ENCODE measurements around the gene FOXE3. TPM values are rescaled to one million over a fixed set of nuclear protein-coding genes. Genes with fewer than 3 reads are reported as not detected.

The FOXE3 gene
- total RNA-seq, 1 experiment from 2014 or later, result not detected

GRCh38 chr1:47388030-47388890 lies 27.8 kb upstream of the FOXE3 start (continued):
- TF ChIP-seq ZSCAN18 (CRISPR knock-in tag; IDR thresholded peaks at IDR 0.05), result no peak
- TF ChIP-seq HMGA2 (CRISPR knock-in tag; IDR thresholded peaks at IDR 0.05), result no peak
- no peak for TF ChIP-seq MAX (CRISPR knock-in tag; IDR thresholded peaks at IDR 0.05)
- TF ChIP-seq CDX4 (CRISPR knock-in tag; IDR thresholded peaks at IDR 0.05; ENCODE audit: borderline replicate concordance), result no peak
- TF ChIP-seq NR3C1 (CRISPR knock-in tag; conservative IDR thresholded peaks at IDR 0.05; ENCODE audit: low read depth), result no peak
- TF ChIP-seq TEAD1 (CRISPR knock-in tag; IDR thresholded peaks at IDR 0.05), result no peak
- no peak for TF ChIP-seq ARID4B (CRISPR knock-in tag; IDR thresholded peaks at IDR 0.05; ENCODE audit: borderline replicate concordance)
- no peak for TF ChIP-seq ZBTB21 (CRISPR knock-in tag; IDR thresholded peaks at IDR 0.05; ENCODE audit: borderline replicate concordance)
- no peak for TF ChIP-seq SMAD4 (CRISPR knock-in tag; IDR thresholded peaks at IDR 0.05)

- Mint-ChIP-seq H3K4me3 (no peak overlapping the region), H3K36me3 (no peaks in the 10 kb centered on the region), H3K9me3 (no peaks in the 10 kb centered on the region), H3K27me3 (ENCODE audit: low read depth) (peaks cover 25% of the 10 kb centered on the region), H3K4me1 (no peaks in the 10 kb centered on the region), H3K27ac (no peak overlapping the region)
- TF ChIP-seq CTCF (IDR thresholded peaks at IDR 0.05), result peak; percentile 77
- TF ChIP-seq ZBTB21 (CRISPR knock-in tag; IDR thresholded peaks at IDR 0.05; ENCODE audit: borderline replicate concordance), result no peak
- TF ChIP-seq HMGA2 (CRISPR knock-in tag; IDR thresholded peaks at IDR 0.05), result no peak
- no peak for TF ChIP-seq MAX (CRISPR knock-in tag; IDR thresholded peaks at IDR 0.05)
- POLR2A ChIA-PET, result no interaction called here
- DNase-seq (ENCODE audit: low spot score), result peak; percentile 79
- CTCF ChIA-PET, result interaction anchor here (0.5 to 5.5 kb wide), 26 partner anchors 9 to 1681 kb away, joined by 3 to 79 read pairs (median 7); partner anchors contain the start of genes CMPK1, FOXD2 and STIL
- peak; percentile 96 for ATAC-seq
These were observed 27.2 kb upstream of the FOXE3 start for GRCh38 chr1:47388891-47389238.

- POLR2A ChIA-PET, result interaction anchor here (0.5 kb wide), 1 partner anchor 26 kb away, joined by 3 read pairs; no protein-coding TSS in a partner anchor
- no peak overlapping the region for H3K4me3 Mint-ChIP-seq
- H3K27me3 Mint-ChIP-seq (ENCODE audit: low read depth), result peaks cover 33% of the 10 kb centered on the region
- H3K36me3 Mint-ChIP-seq, result no peaks in the 10 kb centered on the region
- no peaks in the 10 kb centered on the region for H3K9me3 Mint-ChIP-seq
- no peak for ATAC-seq
- CTCF ChIA-PET, result interaction anchor here (1.3 to 5.5 kb wide), 12 partner anchors 9 to 336 kb away, joined by 3 to 79 read pairs (median 16); partner anchors contain the start of gene FOXD2
- no peaks in the 10 kb centered on the region for H3K4me1 Mint-ChIP-seq
- no peak overlapping the region for H3K27ac Mint-ChIP-seq
- no peak for DNase-seq (ENCODE audit: low spot score)
- TF ChIP-seq ZMAT4 (CRISPR knock-in tag; IDR thresholded peaks at IDR 0.05) (no peak), ELF4 (CRISPR knock-in tag; IDR thresholded peaks at IDR 0.05; ENCODE audit: low read depth) (no peak), TEAD4 (CRISPR knock-in tag; IDR thresholded peaks at IDR 0.05) (no peak), E2F5 (CRISPR knock-in tag; IDR thresholded peaks at IDR 0.05) (no peak), PRDM15 (CRISPR knock-in tag; IDR thresholded peaks at IDR 0.05) (no peak), SP1 (CRISPR knock-in tag; conservative IDR thresholded peaks at IDR 0.05) (no peak)
These were observed 26.4 kb upstream of the FOXE3 start for GRCh38 chr1:47389731-47390130.
